SU-DHL-6 (cell line): ENCODE data around the gene UBR3.

Experiments used
- H2AFZ ChIP-seq: fragments of 200-600 bp; sonication (generic); 2 replicates; pipeline ENCODE4 v1.6.1; 2014; ENCODE audit warnings: low read depth, mild to moderate bottlenecking, moderate library complexity, mixed read lengths, antibody characterized with exemption, low read length; ENCODE audit not compliant: severe bottlenecking
- H3F3A ChIP-seq: fragments of 200-600 bp; shearing (Covaris generic); 2 replicates; pipeline ENCODE4 v1.6.0; 2016; ENCODE audit warnings: antibody characterized with exemption, mild to moderate bottlenecking; ENCODE audit not compliant: insufficient read depth
- H3K27ac ChIP-seq: fragments of 200-600 bp; sonication (generic); 2 replicates; pipeline ENCODE4 v1.5.1; 2016; ENCODE audit warnings: low read depth, mild to moderate bottlenecking, low read length, moderate library complexity, mixed read lengths
- H3K27me3 ChIP-seq: fragments of 200-600 bp; sonication (generic), shearing (Covaris generic); 2 replicates; pipeline ENCODE4 v1.6.0; 2014; ENCODE audit warnings: mild to moderate bottlenecking, low read length
- H3K36me3 ChIP-seq: fragments of 200-600 bp; sonication (generic); 2 replicates; pipeline ENCODE4 v1.6.1; 2014; ENCODE audit warnings: mild to moderate bottlenecking, low read length, mixed read lengths
- H3K4me2 ChIP-seq: fragments of 300-600, 200-600 bp; shearing (Covaris generic), sonication (generic); 2 replicates; pipeline ENCODE4 v1.6.0; 2014; ENCODE audit warnings: low read length, low read depth, mild to moderate bottlenecking; ENCODE audit not compliant: poor library complexity, severe bottlenecking
- H3K4me3 ChIP-seq: fragments of 200-600 bp; sonication (generic); 2 replicates; pipeline ENCODE4 v1.5.1; 2014; ENCODE audit warnings: antibody characterized with exemption, low read length, mild to moderate bottlenecking, mixed read lengths; ENCODE audit not compliant: insufficient read depth, poor library complexity, severe bottlenecking
- H3K79me2 ChIP-seq: fragments of 200-600 bp; sonication (generic); 2 replicates; pipeline ENCODE4 v1.6.1; 2014; ENCODE audit warnings: mild to moderate bottlenecking, low read length, moderate library complexity; ENCODE audit not compliant: insufficient read depth
- H3K9ac ChIP-seq: fragments of 200-600 bp; sonication (generic); 2 replicates; pipeline ENCODE4 v1.7.0; 2014; ENCODE audit warnings: mild to moderate bottlenecking, low read length
- H3K9me2 ChIP-seq: fragments of 200-600 bp; sonication (generic); replicated peaks from 2 replicates; pipeline ENCODE4 v1.6.1; 2014; ENCODE audit warnings: low read length; ENCODE audit not compliant: insufficient read depth
- H3K9me3 ChIP-seq: fragments of 200-600 bp; sonication (generic); 2 replicates; pipeline ENCODE4 v1.6.1; 2014; ENCODE audit warnings: low read length, mixed read lengths; ENCODE audit not compliant: insufficient read depth
- H4K20me1 ChIP-seq: fragments of 200-600 bp; sonication (generic); 2 replicates; pipeline ENCODE4 v1.6.1; 2014; ENCODE audit warnings: low read depth, mild to moderate bottlenecking, antibody characterized with exemption, low read length, moderate library complexity, mixed read lengths
- CTCF ChIP-seq: fragments of 200-600 bp; sonication (generic); IDR thresholded peaks from one replicate; pipeline ENCODE4 v1.5.1; 2017; ENCODE audit warnings: antibody characterized with exemption, mild to moderate bottlenecking, low read length, moderate library complexity; ENCODE audit not compliant: insufficient read depth, poor library complexity, severe bottlenecking
- EZH2phosphoT487 ChIP-seq: fragments of 200-600 bp; sonication (generic), shearing (Covaris generic); conservative IDR thresholded peaks from 2 replicates; pipeline ENCODE4 v1.6.1; 2018; ENCODE audit warnings: mild to moderate bottlenecking, antibody characterized with exemption, low read length, moderate library complexity, mixed read lengths

The UBR3 gene

GRCh38 chr2:169822785-169823392 is 4.4 kb upstream of the UBR3 start:
- Histone ChIP-seq H3K4me2 (peak overlapping the region; percentile 95), H3K36me3 (peaks cover 31% of the 10 kb centered on the region), H3K79me2 (peaks cover 42% of the 10 kb centered on the region), H3F3A (peaks cover 11% of the 10 kb centered on the region; the same call in 1 of the 2 replicates), H4K20me1 (no peaks in the 10 kb centered on the region; the same call in 1 of the 2 replicates), H2AFZ (no peak overlapping the region), H3K9me2 (no peaks in the 10 kb centered on the region), H3K27me3 (no peaks in the 10 kb centered on the region), H3K9ac (peak overlapping the region; percentile 86), H3K27ac (no peak overlapping the region), H3K4me3 (peak overlapping the region; percentile 89), H3K9me3 (no peaks in the 10 kb centered on the region)
- TF ChIP-seq CTCF: no peak
- no peak for TF ChIP-seq EZH2phosphoT487

- Histone ChIP-seq H3K27ac (peak overlapping the region; percentile 35; the same call in 1 of the 2 replicates), H3F3A (peaks cover 12% of the 10 kb centered on the region; the same call in 1 of the 2 replicates), H3K4me3 (peak overlapping the region; percentile 89), H2AFZ (peak overlapping the region; percentile 89), H3K9me2 (no peaks in the 10 kb centered on the region), H3K4me2 (peak overlapping the region; percentile 95), H3K9me3 (no peaks in the 10 kb centered on the region), H3K36me3 (peaks cover 24% of the 10 kb centered on the region), H3K79me2 (peaks cover 52% of the 10 kb centered on the region), H4K20me1 (peaks cover 4% of the 10 kb centered on the region; the same call in 1 of the 2 replicates), H3K27me3 (no peaks in the 10 kb centered on the region), H3K9ac (peak overlapping the region; percentile 86)
- TF ChIP-seq EZH2phosphoT487: no peak
- no peak for TF ChIP-seq CTCF
These were observed 3.3 kb upstream of the UBR3 start for GRCh38 chr2:169823996-169824372.

- Histone ChIP-seq H3F3A (peaks cover 14% of the 10 kb centered on the region; the same call in 1 of the 2 replicates), H3K27me3 (no peaks in the 10 kb centered on the region), H3K9me2 (no peaks in the 10 kb centered on the region), H3K4me2 (peak within 1 kb of the TSS; percentile 95), H3K4me3 (peak within 1 kb of the TSS; percentile 89), H3K27ac (peak within 1 kb of the TSS; percentile 35), H3K9ac (peak within 1 kb of the TSS; percentile 86), H4K20me1 (peaks cover 4% of the 10 kb centered on the region; the same call in 1 of the 2 replicates), H3K9me3 (no peaks in the 10 kb centered on the region), H3K79me2 (peaks cover 59% of the 10 kb centered on the region), H2AFZ (peak within 1 kb of the TSS; percentile 89), H3K36me3 (peaks cover 17% of the 10 kb centered on the region)
- no peak for TF ChIP-seq EZH2phosphoT487
- TF ChIP-seq CTCF: peak; percentile 94
These were observed 2.6 kb upstream of the UBR3 start, which contains the start of gene METTL5 for GRCh38 chr2:169824373-169825333. TSS of gene METTL5 (minus strand) at chr2:169824905. CDS start at chr2:169824597, 308 bp downstream.
